Mucosa of descending colon (tissue), 3 donors: Measurements from ENCODE around the gene SLC32A1. TPM values are rescaled to one million over a fixed set of nuclear protein-coding genes. Genes with fewer than 3 reads are reported as not detected.

Experiments used
- ATAC-seq: fragments of 200-7000 bp; cut with Tn5 transposase; one replicate; pipeline ENCODE4 v1.9.1; 2020; ENCODE audit warnings: mild to moderate bottlenecking, moderate library complexity
- DNase-seq, 3 donors: peaks; one replicate each; pipeline ENCODE4 v3.0.0-alpha.2; 2020
- H3K36me3 ChIP-seq: fragments of 200-600 bp; one replicate; pipeline ENCODE4 v1.8.0; 2021; ENCODE audit warnings: low read depth, mild to moderate bottlenecking
- H3K4me1 ChIP-seq: fragments of 200-600 bp; one replicate; pipeline ENCODE4 v1.8.0; 2021; ENCODE audit warnings: low read depth, mild to moderate bottlenecking
- H3K4me3 ChIP-seq: fragments of 200-600 bp; one replicate; pipeline ENCODE4 v1.8.0; 2021; ENCODE audit warnings: mild to moderate bottlenecking
- H3K9me3 ChIP-seq: fragments of 200-600 bp; one replicate; pipeline ENCODE4 v1.8.0; 2021; ENCODE audit warnings: mild to moderate bottlenecking
- CTCF ChIP-seq: fragments of 200-600 bp; IDR thresholded peaks from one replicate; pipeline ENCODE4 v1.8.0; 2022; ENCODE audit warnings: antibody characterized with exemption, mild to moderate bottlenecking
- intact Hi-C, 2 donors: fragments of 100-400 bp; cut with DNase I in 1 of 2; cut with micrococcal nuclease in 1 of 2; formaldehyde crosslinking; loops; one replicate each; pipeline versions ENCODE4 v1.11.0 to v1.11.1; 2022; cut with DNase I, micrococcal nuclease
- total RNA-seq, 3 donors: library from RNA; stranded (reverse); fragmentation: NEBNext Ultra II Directional in 2 of 3; extraction: Animal tissue kit (Norgen Biotek cat#: 25700) in 2 of 3; gene quantifications; one replicate each; pipeline versions ENCODE4 v1.2.1 to v1.2.4, GENCODE V29; 2021 to 2023
- donor health status: DM: no; HTN: no; CAD: no; lungs with moderate emphysema.
- donor health status: DM: no; HTN: no; CAD: no.
- donor health status: DM: no; HTN: yes; CAD: no.

Gene SLC32A1
- total RNA-seq, 3 donors from 2014 or later, result 0.17 TPM; not detected in 2

GRCh38 chr20:38685853-38686473 is 38.3 kb upstream of the SLC32A1 start:
- ATAC-seq, result peak; percentile 47
- no peak for TF ChIP-seq CTCF
- Histone ChIP-seq H3K36me3 (no peaks in the 10 kb centered on the region), H3K4me3 (no peak overlapping the region), H3K9me3 (no peaks in the 10 kb centered on the region), H3K4me1 (no peaks in the 10 kb centered on the region)
- DNase-seq, result peak in 2 of 3 donors; percentile 67 to 69
- intact Hi-C loops, result no loop called here

DNA sequence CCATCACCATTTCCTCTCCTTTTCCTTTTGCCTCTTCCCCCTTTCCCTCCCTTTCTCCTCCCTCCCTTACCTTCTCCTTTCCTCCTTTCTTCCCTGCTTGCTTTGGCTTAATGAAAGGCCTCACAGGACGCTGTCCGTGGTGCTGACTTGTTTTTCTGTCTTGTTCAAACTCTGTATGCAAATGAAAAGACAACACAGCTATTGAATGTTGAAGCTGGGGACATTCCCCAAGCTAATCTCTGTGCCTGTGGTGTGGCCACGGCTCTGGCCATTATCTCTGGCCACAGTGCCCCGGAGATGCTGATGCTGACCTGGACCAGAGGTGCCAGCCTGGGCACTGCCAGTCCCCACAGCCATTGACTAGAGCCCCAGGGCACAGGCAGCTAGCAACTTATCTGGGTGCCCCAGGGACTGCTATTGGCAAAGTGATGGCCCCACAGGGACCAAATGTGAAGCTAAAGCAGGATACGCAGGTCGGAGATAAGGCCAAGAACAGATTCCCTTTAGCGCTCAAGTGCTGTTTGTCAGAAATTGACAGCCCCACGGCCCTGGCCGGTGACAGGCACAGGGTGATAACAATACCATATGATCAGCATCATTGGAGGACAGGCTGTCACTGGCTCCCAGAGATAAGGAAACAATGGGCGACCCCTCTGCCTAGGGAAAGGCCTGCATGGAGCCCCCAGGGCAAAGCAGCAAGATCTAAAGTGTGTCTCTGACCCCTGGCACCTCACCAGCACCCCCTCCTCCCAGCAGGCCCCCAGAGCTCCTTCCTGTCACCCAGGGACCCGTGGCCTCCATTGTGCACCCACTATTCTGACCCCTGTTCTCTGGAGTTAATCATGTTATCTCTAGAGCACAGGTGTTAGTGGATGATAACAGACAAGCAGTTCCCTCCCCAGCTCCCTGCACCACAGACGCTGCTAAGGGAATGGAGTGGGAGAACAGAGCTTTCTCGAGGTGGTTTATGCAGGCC is 31.6 kb upstream of the SLC32A1 start:
- no peaks in the 10 kb centered on the region for H3K9me3 ChIP-seq
- DNase-seq (peak in 2 of 3 donors; percentile 47 to 79), ATAC-seq (peak; percentile 31)
- H3K4me1 ChIP-seq, result no peaks in the 10 kb centered on the region
- TF ChIP-seq CTCF, result no peak
- H3K4me3 ChIP-seq, result no peak overlapping the region
- no peaks in the 10 kb centered on the region for H3K36me3 ChIP-seq
- intact Hi-C loops, result no loop called here

DNA sequence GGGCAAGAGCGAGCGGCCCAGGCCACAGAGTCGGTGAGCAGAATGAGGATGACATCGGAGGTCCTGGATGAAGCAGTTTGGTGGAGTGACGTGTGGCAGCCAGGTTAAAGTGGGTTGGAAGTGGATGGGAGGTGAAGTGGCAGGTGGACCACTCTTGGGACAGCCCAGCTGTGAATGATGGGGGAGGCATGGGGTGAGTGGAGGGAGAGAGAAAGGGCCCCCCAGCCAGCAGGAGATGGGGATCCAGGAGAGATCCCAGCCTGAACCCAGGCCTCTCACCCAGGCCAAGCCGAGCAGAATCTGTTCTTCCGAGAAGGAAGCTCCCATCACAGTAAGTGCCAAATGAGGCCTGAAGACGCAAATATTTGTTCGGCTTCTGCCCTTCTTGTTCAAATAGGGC is 27.0 kb upstream of the SLC32A1 start:
- H3K4me3 ChIP-seq, result no peak overlapping the region
- H3K4me1 ChIP-seq, result no peaks in the 10 kb centered on the region
- DNase-seq, result no peak
- no peaks in the 10 kb centered on the region for H3K9me3 ChIP-seq
- intact Hi-C loops, result no loop called here
- ATAC-seq, result no peak
- TF ChIP-seq CTCF, result no peak
- no peaks in the 10 kb centered on the region for H3K36me3 ChIP-seq

DNA sequence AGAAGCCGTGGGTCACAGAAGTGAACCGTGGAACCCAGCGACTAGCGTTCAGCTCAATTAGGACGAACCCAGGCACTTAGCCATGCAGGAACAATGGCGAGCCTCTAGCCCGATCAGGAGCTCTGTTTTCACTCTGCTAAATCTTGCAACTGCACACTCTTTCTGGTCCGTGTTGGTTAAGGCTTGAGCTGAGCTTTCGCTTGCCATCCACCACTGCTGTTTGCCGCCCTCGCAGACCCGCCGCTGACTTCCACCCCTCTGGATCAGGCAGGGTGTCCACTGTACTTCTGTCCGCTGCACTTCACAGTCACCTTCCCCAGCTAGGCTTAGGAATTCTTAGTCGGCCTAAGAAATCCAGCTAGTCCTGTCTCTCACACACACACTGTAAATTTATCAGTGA is 25.7 kb upstream of the SLC32A1 start:
- Histone ChIP-seq H3K9me3 (no peaks in the 10 kb centered on the region), H3K4me1 (no peaks in the 10 kb centered on the region), H3K36me3 (no peaks in the 10 kb centered on the region), H3K4me3 (no peak overlapping the region)
- ATAC-seq, result no peak
- DNase-seq, result no peak
- no peak for TF ChIP-seq CTCF
- intact Hi-C loops, result no loop called here

DNA sequence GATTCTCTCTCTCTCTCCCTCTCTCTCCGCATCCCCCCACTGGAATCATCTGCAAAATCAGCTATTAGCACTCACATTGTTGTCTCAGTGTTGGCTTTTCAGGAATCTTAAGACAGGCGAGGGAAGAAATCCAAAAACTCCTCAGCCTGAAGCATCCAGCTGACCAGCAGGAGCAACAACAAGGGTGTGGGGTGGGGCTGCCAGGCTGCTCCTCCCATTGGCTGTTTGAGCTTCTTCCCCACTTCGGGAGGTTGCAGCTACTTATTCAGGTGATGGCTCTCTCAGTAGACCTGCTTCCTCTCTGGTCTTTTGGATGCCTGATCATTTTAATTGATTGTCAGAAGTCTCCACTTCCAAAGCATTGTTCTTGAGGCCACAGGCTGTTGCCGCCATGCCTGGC is 24.1 kb upstream of the SLC32A1 start:
- no peak for TF ChIP-seq CTCF
- intact Hi-C loops, result no loop called here
- Histone ChIP-seq H3K36me3 (no peaks in the 10 kb centered on the region), H3K4me3 (no peak overlapping the region), H3K4me1 (no peaks in the 10 kb centered on the region), H3K9me3 (no peaks in the 10 kb centered on the region)
- ATAC-seq, result no peak
- DNase-seq, result no peak
